ENCODE data around the gene EPB41L2.

Gene EPB41L2

GRCh38 chr6:131058236-131058635 lies 4.8 kb downstream of the EPB41L2 start:
- DNase-seq (ENCODE audit: low spot score) = no peak
- no peak for TF ChIP-seq CTCF (IDR thresholded peaks at IDR 0.05; ENCODE audit: borderline replicate concordance, control extremely low read depth, extremely low read depth, insufficient read depth, missing control alignments)
- in situ Hi-C loops (cut with MboI; ENCODE audit: low sequenced_read_pairs, unreplicated experiment) = no loop called here

- in situ Hi-C loops (cut with MboI; ENCODE audit: low sequenced_read_pairs, unreplicated experiment) = no loop called here
- TF ChIP-seq CTCF (IDR thresholded peaks at IDR 0.05; ENCODE audit: borderline replicate concordance, control extremely low read depth, extremely low read depth, insufficient read depth, missing control alignments) = no peak
- DNase-seq (ENCODE audit: low spot score) = no peak
Observed at GRCh38 chr6:131054392-131055250, 8.4 kb downstream of the EPB41L2 start.

GRCh38 chr6:131053546-131054240 lies 9.4 kb downstream of the EPB41L2 start:
- in situ Hi-C loops (cut with MboI; ENCODE audit: low sequenced_read_pairs, unreplicated experiment) = no loop called here
- TF ChIP-seq CTCF (IDR thresholded peaks at IDR 0.05; ENCODE audit: borderline replicate concordance, control extremely low read depth, extremely low read depth, insufficient read depth, missing control alignments) = no peak
- DNase-seq (ENCODE audit: low spot score) = no peak

GRCh38 chr6:131052181-131052580 lies 10.9 kb downstream of the EPB41L2 start:
- in situ Hi-C loops (cut with MboI; ENCODE audit: low sequenced_read_pairs, unreplicated experiment) = no loop called here
- DNase-seq (ENCODE audit: low spot score) = no peak
- no peak for TF ChIP-seq CTCF (IDR thresholded peaks at IDR 0.05; ENCODE audit: borderline replicate concordance, control extremely low read depth, extremely low read depth, insufficient read depth, missing control alignments)

GRCh38 chr6:131051341-131051740 lies 11.7 kb downstream of the EPB41L2 start:
- in situ Hi-C loops (cut with MboI; ENCODE audit: low sequenced_read_pairs, unreplicated experiment) = no loop called here
- DNase-seq (ENCODE audit: low spot score) = no peak
- TF ChIP-seq CTCF (IDR thresholded peaks at IDR 0.05; ENCODE audit: borderline replicate concordance, control extremely low read depth, extremely low read depth, insufficient read depth, missing control alignments) = no peak

GRCh38 chr6:131049608-131050007 lies 13.4 kb downstream of the EPB41L2 start:
- no peak for TF ChIP-seq CTCF (IDR thresholded peaks at IDR 0.05; ENCODE audit: borderline replicate concordance, control extremely low read depth, extremely low read depth, insufficient read depth, missing control alignments)
- no peak for DNase-seq (ENCODE audit: low spot score)
- in situ Hi-C loops (cut with MboI; ENCODE audit: low sequenced_read_pairs, unreplicated experiment) = no loop called here

Measured in GM13976 (cell line).